Thyroid gland (tissue), 4 donors: Measurements from ENCODE around the gene JAKMIP1. TPM values are rescaled to one million over a fixed set of nuclear protein-coding genes. Genes with fewer than 3 reads are reported as not detected.

Experiments
- DNase-seq, 2 donors: peaks; one replicate each; pipeline ENCODE4 v3.0.0-alpha.2; 2019
- H3K27ac ChIP-seq, 3 donors: fragments of 200-600 bp; sonication (generic); 1 replicate in 2 of 3; 2 replicates in 1 of 3; pipeline ENCODE4 v1.5.1; 2016 to 2019; ENCODE audit warnings: mild to moderate bottlenecking in 1 of 3, moderate library complexity in 1 of 3
- H3K27me3 ChIP-seq: fragments of 200-600 bp; sonication (generic); one replicate; pipeline ENCODE4 v1.5.1; 2019
- H3K36me3 ChIP-seq, 2 donors: fragments of 200-600 bp; sonication (generic); one replicate each; pipeline ENCODE4 v1.5.1; 2016 to 2019
- H3K4me1 ChIP-seq, 2 donors: fragments of 200-600 bp; sonication (generic); one replicate each; pipeline ENCODE4 v1.5.1; 2017 to 2019
- H3K4me3 ChIP-seq, 3 donors: fragments of 200-600 bp; sonication (generic); replicated peaks in 1 of 3; 1 replicate in 2 of 3; 2 replicates in 1 of 3; pipeline ENCODE4 v1.5.1; 2016; ENCODE audit warnings: mild to moderate bottlenecking in 1 of 3
- H3K9me3 ChIP-seq: fragments of 200-600 bp; sonication (generic); one replicate; pipeline ENCODE4 v1.5.1; 2017
- POLR2A ChIP-seq, 2 donors: fragments of 450-650 bp; IDR thresholded peaks; one replicate each; pipeline ENCODE4 v1.6.1; 2017; ENCODE audit warnings: antibody characterized with exemption in 2 of 2, mild to moderate bottlenecking in 2 of 2, moderate library complexity in 1 of 2
- WGBS, 2 donors: methylation state at CpG; one replicate each; pipeline ENCODE4 v1.1.5; 2017; 5-methylcytosine and 5-hydroxymethylcytosine counted together
- intact Hi-C: fragments of 100-400 bp; cut with DNase I; formaldehyde crosslinking; loops from one replicate; pipeline ENCODE4 v1.15.1; 2023
- total RNA-seq, 4 donors: library from RNA; depleted of rRNA; stranded (reverse); fragments of >200 nt; gene quantifications; one replicate each; pipeline ENCODE4 v1.2.3, GENCODE V29; 2016
- TF ChIP-seq, protein P1 (sequence below), 6 experiments: fragments of 200-600 bp in 3 of 6; fragments of 450-650 bp in 3 of 6; sonication (generic) in 3 of 6; IDR thresholded peaks; one replicate each; pipeline ENCODE4 v1.5.1; 2016 to 2019; ENCODE audit warnings: antibody characterized with exemption in 6 of 6, mild to moderate bottlenecking in 2 of 6, inconsistent platforms in 1 of 6, moderate library complexity in 1 of 6

The JAKMIP1 gene
- total RNA-seq, 4 donors from 2014 or later, result 0.67 to 1.9 (median 1.1) TPM

DNA sequence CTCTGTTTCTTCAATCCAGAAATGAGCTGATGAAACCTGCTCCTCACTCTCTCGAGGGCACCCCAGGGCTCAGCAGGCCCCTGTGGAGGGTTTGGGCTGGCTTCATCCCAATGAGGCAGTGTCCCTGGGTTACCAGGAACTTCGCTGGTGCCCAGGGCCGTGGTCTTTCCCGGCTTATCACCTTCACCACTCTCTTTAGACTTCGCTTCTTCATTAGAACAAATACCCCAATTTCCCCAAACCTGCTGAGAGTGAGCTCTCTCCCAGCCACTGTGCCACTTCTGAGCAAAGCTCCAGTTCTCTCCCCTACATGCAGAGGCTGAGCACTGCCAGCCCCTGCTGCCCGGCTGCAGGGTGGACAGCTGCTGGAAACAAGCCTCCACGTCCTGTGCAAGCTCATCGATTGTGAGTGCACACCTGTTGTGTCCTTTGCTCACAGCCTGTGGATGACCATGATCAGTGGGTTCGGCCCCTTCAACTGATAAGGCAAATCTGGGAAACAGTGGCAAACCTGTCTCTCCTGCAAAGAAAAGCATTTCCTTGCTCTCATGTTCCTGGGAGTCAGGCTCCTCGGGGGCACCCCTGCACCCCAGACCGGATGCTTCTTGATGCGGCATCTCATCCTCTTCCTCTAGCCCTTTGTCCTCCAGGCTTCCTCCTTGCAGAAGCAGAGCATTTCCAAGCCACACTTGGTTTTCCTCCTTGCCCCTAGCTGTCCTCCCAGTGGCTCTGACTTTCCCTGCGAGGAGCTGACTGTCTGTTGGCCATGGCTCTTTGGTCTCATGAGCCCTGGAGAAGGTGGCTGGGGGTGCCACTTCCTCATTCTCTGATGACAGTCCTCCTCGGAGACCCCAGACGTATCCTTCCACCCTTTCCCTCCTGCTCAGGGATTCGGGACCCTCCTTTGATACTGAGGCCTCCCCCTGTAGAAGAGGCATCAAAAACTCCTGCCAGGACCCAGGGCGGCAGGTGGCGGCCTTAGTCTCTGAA, 210.8 kb downstream of the JAKMIP1 start:
- no peak overlapping the region for H3K27ac ChIP-seq
- intact Hi-C loops, result loop anchor here (10.0 kb wide), 1 partner anchor 255 kb away; no protein-coding TSS in a partner anchor
- no peak for TF ChIP-seq POLR2A (IDR thresholded peaks at IDR 0.05)
- TF ChIP-seq, protein P1, sequence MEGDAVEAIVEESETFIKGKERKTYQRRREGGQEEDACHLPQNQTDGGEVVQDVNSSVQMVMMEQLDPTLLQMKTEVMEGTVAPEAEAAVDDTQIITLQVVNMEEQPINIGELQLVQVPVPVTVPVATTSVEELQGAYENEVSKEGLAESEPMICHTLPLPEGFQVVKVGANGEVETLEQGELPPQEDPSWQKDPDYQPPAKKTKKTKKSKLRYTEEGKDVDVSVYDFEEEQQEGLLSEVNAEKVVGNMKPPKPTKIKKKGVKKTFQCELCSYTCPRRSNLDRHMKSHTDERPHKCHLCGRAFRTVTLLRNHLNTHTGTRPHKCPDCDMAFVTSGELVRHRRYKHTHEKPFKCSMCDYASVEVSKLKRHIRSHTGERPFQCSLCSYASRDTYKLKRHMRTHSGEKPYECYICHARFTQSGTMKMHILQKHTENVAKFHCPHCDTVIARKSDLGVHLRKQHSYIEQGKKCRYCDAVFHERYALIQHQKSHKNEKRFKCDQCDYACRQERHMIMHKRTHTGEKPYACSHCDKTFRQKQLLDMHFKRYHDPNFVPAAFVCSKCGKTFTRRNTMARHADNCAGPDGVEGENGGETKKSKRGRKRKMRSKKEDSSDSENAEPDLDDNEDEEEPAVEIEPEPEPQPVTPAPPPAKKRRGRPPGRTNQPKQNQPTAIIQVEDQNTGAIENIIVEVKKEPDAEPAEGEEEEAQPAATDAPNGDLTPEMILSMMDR (IDR thresholded peaks at IDR 0.05), result no peak
- no peaks in the 10 kb centered on the region for H3K27me3 ChIP-seq
- H3K36me3 ChIP-seq, result no peaks in the 10 kb centered on the region
- no peaks in the 10 kb centered on the region for H3K4me1 ChIP-seq
- WGBS, 2 donors, result 80 to 86% methylated on average over 18 of the region's 18 CpGs
- no peaks in the 10 kb centered on the region for H3K9me3 ChIP-seq
- DNase-seq, result no peak
- H3K4me3 ChIP-seq, result no peak overlapping the region

DNA sequence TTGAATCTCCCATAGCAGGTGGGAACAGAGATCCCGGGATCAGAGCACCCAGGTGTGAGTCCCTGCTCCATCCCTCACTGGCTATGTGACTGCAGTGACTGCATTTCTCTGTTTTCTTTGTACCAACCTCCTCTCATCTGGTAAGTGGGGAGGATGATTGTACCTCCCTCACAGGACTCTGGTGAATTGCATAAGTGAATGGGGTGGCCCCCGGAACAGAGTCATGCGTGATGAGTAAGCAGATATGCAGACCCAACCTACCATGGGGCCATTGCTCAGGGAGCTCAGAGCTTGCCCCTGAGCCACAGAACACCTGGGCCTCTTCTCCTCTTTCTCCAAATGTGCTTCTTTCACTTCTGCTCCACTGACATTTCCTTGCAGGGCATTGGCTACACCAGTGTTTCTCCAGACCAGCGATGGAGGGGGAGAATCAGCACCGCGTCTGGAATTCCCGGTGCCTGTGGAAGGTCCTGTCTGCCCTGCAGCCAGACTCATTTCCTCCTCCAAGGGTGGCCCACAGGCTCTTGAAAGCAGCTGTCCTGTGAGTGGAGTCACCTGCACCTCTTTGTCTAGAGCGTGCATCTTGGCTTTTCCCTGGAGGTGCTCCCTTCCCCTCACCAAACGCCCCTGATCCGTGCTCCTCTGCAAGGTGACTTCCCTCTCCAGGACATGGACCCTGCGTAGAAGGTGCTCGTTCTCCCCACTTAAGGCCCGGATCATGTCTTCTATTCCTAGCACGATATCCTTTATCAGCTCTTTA, 212.1 kb downstream of the JAKMIP1 start:
- H3K27ac ChIP-seq, result no peak overlapping the region
- no peak for DNase-seq
- no peak overlapping the region for H3K4me3 ChIP-seq
- WGBS, 2 donors, result 73 to 78% methylated on average over 14 of the region's 14 CpGs
- no peaks in the 10 kb centered on the region for H3K27me3 ChIP-seq
- H3K9me3 ChIP-seq, result no peaks in the 10 kb centered on the region
- no peaks in the 10 kb centered on the region for H3K4me1 ChIP-seq
- H3K36me3 ChIP-seq, result no peaks in the 10 kb centered on the region
- TF ChIP-seq POLR2A (IDR thresholded peaks at IDR 0.05), result no peak
- TF ChIP-seq, protein P1 (IDR thresholded peaks at IDR 0.05), result no peak
- intact Hi-C loops, result no loop called here

GRCh38 chr4:5984843-5985242, 215.5 kb downstream of the JAKMIP1 start:
- TF ChIP-seq, protein P1 (IDR thresholded peaks at IDR 0.05), result no peak
- DNase-seq, result no peak
- Histone ChIP-seq H3K9me3 (no peaks in the 10 kb centered on the region), H3K4me1 (no peaks in the 10 kb centered on the region), H3K4me3 (no peak overlapping the region), H3K27me3 (no peaks in the 10 kb centered on the region), H3K36me3 (no peaks in the 10 kb centered on the region), H3K27ac (no peak overlapping the region)
- intact Hi-C loops, result no loop called here

DNA sequence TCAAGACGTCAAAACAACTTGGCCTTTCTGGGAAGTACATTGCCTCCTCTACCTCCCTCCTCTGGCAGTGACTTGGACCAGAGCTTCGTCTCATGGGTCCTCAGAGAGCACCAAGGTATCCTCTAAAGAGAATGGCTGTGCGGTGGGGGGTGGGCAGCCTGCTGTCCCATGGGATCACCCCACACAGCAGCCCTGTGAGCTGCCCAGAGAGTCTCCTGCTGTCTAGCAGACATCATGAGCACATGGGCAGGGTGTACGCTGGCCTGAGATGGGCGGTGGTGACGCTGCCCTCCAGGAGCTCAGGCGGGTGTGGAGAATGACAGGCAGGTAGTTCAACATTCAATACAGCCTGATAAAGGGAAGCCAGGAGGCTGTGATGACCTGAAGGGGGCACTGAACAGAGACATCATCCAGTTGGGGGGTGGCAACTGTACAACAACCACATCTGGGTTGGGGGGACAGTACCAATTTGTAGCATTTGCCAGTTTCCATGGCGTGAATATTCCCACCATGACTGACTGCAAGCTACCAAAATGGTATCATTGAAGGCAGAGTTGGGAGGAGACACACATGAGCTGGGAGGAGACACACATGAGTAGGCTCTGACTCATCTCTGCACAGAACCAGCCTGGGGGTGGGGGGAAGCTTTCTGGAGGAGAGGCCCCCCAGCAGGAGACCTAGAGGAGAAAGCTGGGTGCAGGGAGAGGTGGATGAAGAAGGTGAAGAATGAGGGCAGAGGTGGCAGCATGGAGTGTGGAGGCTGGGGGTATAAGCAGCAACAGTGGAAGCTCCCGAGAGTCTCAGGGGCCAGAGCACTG, 218.0 kb downstream of the JAKMIP1 start:
- no peak for DNase-seq
- no peaks in the 10 kb centered on the region for H3K4me1 ChIP-seq
- H3K27ac ChIP-seq, result no peak overlapping the region
- no peak overlapping the region for H3K4me3 ChIP-seq
- 74 to 79% methylated on average over 8 to 9 of the region's 9 CpGs for WGBS, 2 donors
- TF ChIP-seq, protein P1 (IDR thresholded peaks at IDR 0.05), result no peak
- no peak for TF ChIP-seq POLR2A (IDR thresholded peaks at IDR 0.05)
- H3K36me3 ChIP-seq, result no peaks in the 10 kb centered on the region
- H3K9me3 ChIP-seq, result no peaks in the 10 kb centered on the region
- intact Hi-C loops, result no loop called here
- peaks cover 4% of the 10 kb centered on the region for H3K27me3 ChIP-seq
